ENCODE measurements around the gene VPS13C.
A peak's percentile ranks its signal among the peaks of the same experiment; 100 is the strongest.

Gene VPS13C

GRCh38 chr15:62060113-62060895 lies at the start of gene VPS13C:
VPS13C (minus strand) TSS chr15:62060447; CDS start chr15:62060374, 73 bp downstream.
- H3K27ac ChIP-seq: peak within 1 kb of the TSS; percentile 57
- DNase-seq (ENCODE audit: low read depth, low spot score): no peak

GRCh38 chr15:62109437-62109836 lies 49.2 kb upstream of the VPS13C start:
- no peak overlapping the region for H3K27ac ChIP-seq
- DNase-seq (ENCODE audit: low read depth, low spot score): no peak

GRCh38 chr15:62108411-62108810 lies 48.2 kb upstream of the VPS13C start:
- no peak overlapping the region for H3K27ac ChIP-seq

GRCh38 chr15:62107571-62108121 lies 47.4 kb upstream of the VPS13C start:
- DNase-seq (ENCODE audit: low read depth, low spot score): no peak
- peak overlapping the region; percentile 3 for H3K27ac ChIP-seq

More at GRCh38 chr15:62108411-62108810, 48.2 kb upstream of the VPS13C start:
- no peak for DNase-seq (ENCODE audit: low read depth, low spot score)

- no peak overlapping the region for H3K27ac ChIP-seq
- no peak for DNase-seq (ENCODE audit: low read depth, low spot score)
Measured at GRCh38 chr15:62106096-62106495, 45.8 kb upstream of the VPS13C start.

- no peak overlapping the region for H3K27ac ChIP-seq
- DNase-seq (ENCODE audit: low read depth, low spot score): no peak
Measured at GRCh38 chr15:62105266-62105665, 45.0 kb upstream of the VPS13C start.

- H3K27ac ChIP-seq: no peak overlapping the region
- DNase-seq (ENCODE audit: low read depth, low spot score): no peak
Measured at GRCh38 chr15:62104846-62105245, 44.6 kb upstream of the VPS13C start.

GRCh38 chr15:62104401-62104800 lies 44.2 kb upstream of the VPS13C start:
- DNase-seq (ENCODE audit: low read depth, low spot score): no peak
- H3K27ac ChIP-seq: no peak overlapping the region

GRCh38 chr15:62103431-62103830 lies 43.2 kb upstream of the VPS13C start:
- DNase-seq (ENCODE audit: low read depth, low spot score): no peak
- H3K27ac ChIP-seq: no peak overlapping the region

GRCh38 chr15:62099094-62099601 lies 38.9 kb upstream of the VPS13C start:
- H3K27ac ChIP-seq: peak overlapping the region; percentile 68
- DNase-seq (ENCODE audit: low read depth, low spot score): no peak

GRCh38 chr15:62094388-62094787 lies 34.1 kb upstream of the VPS13C start:
- no peak overlapping the region for H3K27ac ChIP-seq
- DNase-seq (ENCODE audit: low read depth, low spot score): no peak

GRCh38 chr15:62093809-62094208 lies 33.6 kb upstream of the VPS13C start:
- DNase-seq (ENCODE audit: low read depth, low spot score): no peak
- H3K27ac ChIP-seq: no peak overlapping the region

- DNase-seq (ENCODE audit: low read depth, low spot score): no peak
- no peak overlapping the region for H3K27ac ChIP-seq
Measured at GRCh38 chr15:62090988-62091387, 30.7 kb upstream of the VPS13C start.

- no peak overlapping the region for H3K27ac ChIP-seq
- no peak for DNase-seq (ENCODE audit: low read depth, low spot score)
Measured at GRCh38 chr15:62089616-62090015, 29.4 kb upstream of the VPS13C start.

- peak overlapping the region; percentile 32 for H3K27ac ChIP-seq
- DNase-seq (ENCODE audit: low read depth, low spot score): no peak
Measured at GRCh38 chr15:62088353-62088693, 28.1 kb upstream of the VPS13C start.

- DNase-seq (ENCODE audit: low read depth, low spot score): no peak
- peak overlapping the region; percentile 32 for H3K27ac ChIP-seq
Measured at GRCh38 chr15:62087671-62088352, 27.6 kb upstream of the VPS13C start.

GRCh38 chr15:62085740-62086139 lies 25.5 kb upstream of the VPS13C start:
- DNase-seq (ENCODE audit: low read depth, low spot score): no peak
- no peak overlapping the region for H3K27ac ChIP-seq

- no peak for DNase-seq (ENCODE audit: low read depth, low spot score)
- no peak overlapping the region for H3K27ac ChIP-seq
Measured at GRCh38 chr15:62083194-62084154, 23.2 kb upstream of the VPS13C start.

GRCh38 chr15:62079594-62079993 lies 19.3 kb upstream of the VPS13C start:
- no peak overlapping the region for H3K27ac ChIP-seq
- no peak for DNase-seq (ENCODE audit: low read depth, low spot score)
